NK-92 treated with Interleukin-12 subunit alpha and Interleukin-12 subunit beta, amount 100 ng/mL, for 24 hours (cell line): ENCODE results near the gene CCM2.
"Not testable (repeated sequence)": the region's sequence is repeated elsewhere in the genome, so short reads cannot be mapped to it uniquely, and the experiment has no call there.

ENCODE experiments used
- DNase-seq: peaks from one replicate; lab custom pipeline; 2025; lab: John Stamatoyannopoulos, UW

CCM2 gene

DNA sequence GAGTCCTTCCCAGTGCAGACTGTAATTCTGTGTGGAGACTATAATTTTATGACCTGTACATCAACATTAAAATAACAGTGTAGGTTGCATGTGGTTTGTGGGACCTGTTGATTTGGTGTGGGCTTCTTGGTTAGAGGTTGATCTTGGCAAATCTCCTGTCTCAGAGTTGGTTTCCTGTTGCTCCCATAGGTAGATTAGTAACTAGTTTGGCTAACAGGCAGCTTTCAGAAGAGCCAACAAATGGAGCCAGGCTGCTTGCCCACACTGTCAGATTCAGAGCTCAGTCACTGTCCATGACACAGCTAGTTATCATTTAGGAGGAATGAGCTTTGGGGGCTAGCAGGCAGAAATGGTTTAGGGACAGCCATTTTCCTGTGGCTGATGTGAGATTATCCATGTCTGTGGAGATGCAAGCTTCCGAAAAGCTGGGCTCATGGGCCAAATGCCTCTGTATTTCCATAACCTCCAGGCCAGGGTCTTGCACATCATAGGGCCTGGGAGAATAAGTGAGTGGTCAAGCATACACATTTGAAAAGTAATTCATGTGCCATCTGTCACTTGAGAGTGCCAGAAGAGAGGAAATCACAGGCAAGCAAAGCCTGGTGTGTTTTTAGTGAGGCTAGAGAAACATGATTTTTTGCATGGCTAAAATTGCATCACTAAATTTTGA, 33.4 kb downstream of the CCM2 start:
- DNase-seq: no peak

- DNase-seq: no peak
Measured at GRCh38 chr7:45033931-45034290, 33.9 kb downstream of the CCM2 start.

- not testable (repeated sequence) for DNase-seq
Measured at GRCh38 chr7:45034710-45035109, 34.7 kb downstream of the CCM2 start.

GRCh38 chr7:45035371-45035770, 35.4 kb downstream of the CCM2 start:
- no peak for DNase-seq

- no peak for DNase-seq
Measured at GRCh38 chr7:45035893-45036292, 35.9 kb downstream of the CCM2 start.

GRCh38 chr7:45036317-45036716, 36.3 kb downstream of the CCM2 start:
- DNase-seq: no peak

GRCh38 chr7:45036796-45037195, 36.8 kb downstream of the CCM2 start:
- DNase-seq: no peak

- no peak for DNase-seq
Measured at GRCh38 chr7:45037876-45038275, 37.9 kb downstream of the CCM2 start.

DNA sequence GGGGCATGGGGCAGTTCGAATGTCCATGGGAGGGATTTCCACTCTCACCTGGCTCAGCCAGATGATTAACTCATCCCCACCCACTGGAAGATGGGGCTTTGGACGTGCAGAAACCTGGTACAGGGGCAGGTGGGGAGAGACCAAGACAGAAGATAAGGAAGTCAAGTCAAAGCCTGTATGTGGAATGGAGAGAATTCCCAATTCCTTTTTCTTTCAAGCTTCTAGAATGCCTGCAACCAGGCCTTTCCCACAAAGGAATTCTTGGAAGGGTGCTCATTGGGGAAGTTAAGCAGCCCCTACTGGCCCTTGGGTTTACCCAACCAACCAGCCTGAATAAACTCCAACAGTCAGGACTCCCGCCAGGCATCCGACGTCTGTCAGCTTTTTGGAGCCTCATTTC, 39.1 kb downstream of the CCM2 start:
- no peak for DNase-seq

DNA sequence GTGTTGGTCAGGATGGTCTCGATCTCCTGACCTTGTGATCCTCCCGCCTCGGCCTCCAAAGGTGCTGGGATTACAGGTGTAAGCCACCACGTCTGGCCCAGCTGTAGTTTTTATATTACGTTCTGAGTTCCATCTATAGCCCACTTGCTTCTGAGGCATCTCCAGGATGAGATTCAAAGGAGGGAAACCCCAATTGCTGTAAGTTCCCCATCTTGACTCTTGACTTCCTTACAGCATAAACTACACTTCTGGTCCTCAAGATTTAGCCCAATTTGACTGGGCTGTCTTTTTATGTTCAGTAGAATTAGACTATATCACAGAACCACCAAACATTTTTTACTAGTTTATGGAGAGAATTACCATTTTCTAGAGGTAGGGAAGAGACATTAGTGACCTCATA, 44.3 kb downstream of the CCM2 start:
- no peak for DNase-seq

GRCh38 chr7:45048748-45049147, 48.7 kb downstream of the CCM2 start:
- DNase-seq: no peak

DNA sequence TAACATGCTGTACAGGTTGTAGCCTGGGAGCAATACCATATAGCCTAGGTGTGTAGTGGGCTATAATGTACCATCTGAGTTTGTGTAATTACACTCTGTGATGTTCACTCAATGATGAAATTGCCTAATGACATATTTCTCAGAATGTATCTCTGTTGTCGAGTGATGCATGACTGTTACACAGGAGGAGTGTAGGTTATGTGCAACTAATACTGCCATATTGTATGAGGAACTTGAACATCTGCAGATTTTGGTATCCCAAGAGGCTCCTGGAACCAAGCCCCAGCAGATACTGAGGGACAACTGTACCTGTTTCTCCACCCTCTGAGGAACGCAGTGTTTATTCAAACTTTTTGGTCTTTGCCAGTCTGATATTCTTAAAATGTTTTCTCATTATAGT, 50.2 kb downstream of the CCM2 start:
- DNase-seq: no peak

DNA sequence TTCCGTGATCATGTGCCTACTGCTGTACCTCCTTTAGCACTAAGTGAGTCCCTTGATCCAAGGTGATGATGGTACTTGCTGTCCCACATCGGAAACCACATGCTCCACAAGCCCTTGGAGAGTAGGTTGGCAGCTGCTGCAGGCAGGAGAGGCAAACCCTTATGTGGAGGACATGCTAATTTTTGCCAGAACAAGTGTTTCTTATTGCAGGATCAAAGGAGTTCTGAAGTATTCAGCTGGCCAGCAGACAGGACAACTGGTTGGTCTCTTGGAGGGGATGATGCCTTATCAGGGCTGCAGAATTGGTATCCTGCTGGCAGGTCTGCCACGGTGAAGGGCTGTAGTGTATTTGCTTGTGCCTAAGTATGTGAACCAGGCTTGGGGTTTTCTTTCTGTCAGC, 52.0 kb downstream of the CCM2 start:
- no peak for DNase-seq

DNA sequence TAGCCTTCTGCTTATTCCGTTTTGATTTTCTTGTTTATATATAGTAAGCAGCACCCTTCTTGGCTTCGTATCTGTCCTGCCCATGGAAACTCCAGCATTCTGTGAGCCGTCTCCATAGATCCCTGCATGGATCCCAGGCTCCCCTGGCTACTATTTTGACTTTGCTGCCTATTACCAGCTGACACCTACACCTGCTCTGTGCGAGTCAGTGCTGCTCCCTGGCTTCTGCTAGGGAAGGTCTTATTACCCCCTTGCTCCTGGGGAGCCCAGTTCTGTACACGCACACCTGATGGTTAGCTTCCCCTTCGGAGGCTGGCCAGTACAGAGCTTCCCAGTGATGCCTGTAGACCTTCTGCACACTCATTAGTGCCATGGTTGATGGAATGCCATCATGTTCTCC, 53.4 kb downstream of the CCM2 start:
- DNase-seq: no peak

- DNase-seq: no peak
Measured at GRCh38 chr7:45053941-45054340, 53.9 kb downstream of the CCM2 start.

DNA sequence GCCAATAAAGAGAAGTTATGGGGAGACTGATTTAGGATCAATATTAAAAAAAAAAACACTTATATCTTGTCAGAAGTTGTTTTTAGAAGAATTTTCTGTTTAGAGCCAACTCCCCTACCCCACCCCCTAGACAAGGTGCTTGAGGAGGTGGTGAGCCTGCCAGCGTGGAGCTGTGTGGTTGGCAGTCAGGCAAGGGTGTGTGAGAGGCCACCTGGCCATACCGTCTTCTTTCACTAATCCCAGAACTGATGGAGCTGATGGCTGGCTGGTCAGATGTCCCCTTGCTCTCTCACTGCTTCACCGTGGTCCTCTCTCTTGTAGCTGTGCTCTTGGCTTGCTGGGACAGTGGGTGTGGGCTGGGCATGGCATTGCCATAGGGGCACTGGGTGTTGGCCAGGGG, 54.4 kb downstream of the CCM2 start:
- no peak for DNase-seq

DNA sequence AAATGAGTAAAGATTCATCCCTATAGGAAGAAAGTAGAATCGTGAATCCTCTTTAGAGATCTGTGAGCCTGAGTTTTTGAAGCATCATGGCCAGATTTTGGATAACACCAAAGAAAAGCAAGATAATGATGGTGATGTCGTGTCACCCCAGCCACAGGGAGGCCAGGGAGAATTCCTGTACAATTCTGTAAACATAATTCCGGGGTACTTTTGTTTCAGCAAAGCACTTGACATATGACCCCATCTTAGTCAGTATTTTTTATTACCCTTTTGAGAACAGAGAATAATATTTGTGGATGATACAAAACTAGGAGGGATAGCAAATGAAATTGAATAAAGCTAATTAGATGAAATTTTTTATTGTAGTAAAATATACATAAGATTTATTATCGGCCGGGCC, 55.0 kb downstream of the CCM2 start:
- DNase-seq: no peak

DNA sequence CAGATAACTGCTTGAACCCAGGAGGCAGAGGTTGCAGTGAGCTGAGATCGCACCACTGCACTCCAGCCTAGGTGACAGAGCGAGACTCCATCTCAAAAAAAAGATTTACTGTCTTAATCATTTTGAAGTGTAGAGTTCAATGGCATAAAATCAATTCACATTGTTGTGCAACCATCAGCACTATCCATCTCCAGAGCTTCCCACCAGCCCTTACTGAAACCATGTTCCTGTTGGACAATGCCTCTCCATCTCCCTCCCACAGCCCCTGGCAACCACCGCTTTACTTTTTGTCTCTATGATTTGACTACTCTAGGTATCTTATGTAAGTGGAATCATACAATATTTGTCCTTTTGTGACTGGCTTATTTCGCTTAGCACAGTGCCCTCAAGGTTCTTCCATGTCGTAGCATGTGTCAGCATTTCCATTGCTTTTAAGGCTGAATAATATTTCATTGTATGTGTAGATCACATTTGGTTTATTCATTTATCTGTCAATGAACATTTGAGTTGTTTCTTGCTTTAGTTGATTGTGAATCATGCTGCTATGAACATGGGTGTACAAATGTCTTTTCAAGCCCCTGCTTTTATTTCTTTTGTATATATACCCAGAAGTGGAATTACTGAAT, 55.7 kb downstream of the CCM2 start:
- no peak for DNase-seq

DNA sequence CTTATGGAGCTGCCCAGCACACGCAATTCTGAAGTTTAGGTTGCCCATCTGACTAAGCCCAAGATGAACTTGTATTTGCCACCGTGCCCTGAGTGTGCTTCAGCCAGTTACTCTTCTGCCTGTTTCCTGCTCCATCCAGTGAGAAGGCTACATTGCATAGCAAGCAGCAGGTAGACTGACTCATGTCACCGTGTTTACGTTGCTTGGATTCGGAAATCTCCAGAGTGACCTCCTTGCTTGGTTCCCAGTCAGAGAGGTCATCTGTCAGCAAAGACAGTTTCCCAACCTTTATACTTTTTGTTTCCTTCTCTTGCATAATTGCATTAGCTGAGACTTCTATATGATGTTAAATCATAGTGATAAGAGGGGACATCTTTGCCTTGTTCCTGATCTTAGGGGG, 57.9 kb downstream of the CCM2 start:
- no peak for DNase-seq

GRCh38 chr7:45060295-45060694, 60.3 kb downstream of the CCM2 start:
- no peak for DNase-seq

GRCh38 chr7:45061352-45061751, 61.4 kb downstream of the CCM2 start:
- no peak for DNase-seq

- DNase-seq: no peak
Measured at GRCh38 chr7:45061806-45062425, 61.9 kb downstream of the CCM2 start.

DNA sequence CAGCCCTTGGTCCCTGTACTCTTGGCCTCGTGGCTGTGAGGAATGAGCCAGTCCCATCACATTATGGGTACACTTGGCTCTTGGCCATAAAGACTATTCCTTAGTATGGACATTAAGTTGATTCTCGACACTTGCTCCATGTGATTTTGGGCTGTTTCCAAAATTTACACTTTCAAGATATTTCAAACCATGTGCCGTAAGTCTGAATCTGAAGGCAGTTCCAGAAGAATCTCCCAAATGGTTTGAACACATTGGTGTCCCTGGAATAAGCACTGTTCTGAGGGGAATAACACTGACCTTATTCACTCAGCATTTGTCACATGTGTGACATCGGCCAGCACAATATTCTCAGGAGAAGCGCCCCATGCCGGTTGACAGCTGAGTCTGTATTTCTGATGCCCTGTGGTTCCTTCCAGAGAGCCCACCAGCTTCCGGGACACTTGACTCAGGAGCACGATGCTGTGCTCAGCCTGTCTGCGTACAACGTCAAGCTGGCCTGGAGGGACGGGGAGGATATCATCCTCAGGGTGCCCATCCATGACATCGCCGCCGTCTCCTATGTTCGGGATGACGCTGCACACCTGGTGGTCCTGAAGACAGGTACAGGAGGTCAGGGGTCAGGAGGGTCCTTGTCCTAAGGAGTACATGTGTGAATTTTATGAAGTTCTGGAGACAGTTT, 64.2 kb downstream of the CCM2 start:
- no peak for DNase-seq
